ENCODE measurements around the gene FILIP1. TPM values are rescaled to one million over a fixed set of nuclear protein-coding genes. Genes with fewer than 3 reads are reported as not detected.
"Not testable (repeated sequence)": the region's sequence is repeated elsewhere in the genome, so short reads cannot be mapped to it uniquely, and the experiment has no call there.

The FILIP1 gene
- total RNA-seq, 2 experiments from 2014 or later: not detected

- no peaks in the 10 kb centered on the region for H3K36me3 ChIP-seq (ENCODE audit: insufficient read depth, low read length)
- ChIA-PET POLR2A (no interaction called here), CTCF (ENCODE audit: unreplicated experiment) (no interaction called here)
- H3K4me3 ChIP-seq (ENCODE audit: low read depth, low read length, poor library complexity, severe bottlenecking): no peak overlapping the region
- H3K4me2 ChIP-seq (ENCODE audit: low read length): no peak overlapping the region
- no peaks in the 10 kb centered on the region for H3K9me3 ChIP-seq (ENCODE audit: low read length)
- H3K79me2 ChIP-seq (ENCODE audit: insufficient read depth, low read depth, low read length): no peaks in the 10 kb centered on the region
- no peak overlapping the region for H2AFZ ChIP-seq (ENCODE audit: low read length)
- BruUV-seq (replicated peaks): no TSS peak
- DNase-seq (ENCODE audit: low spot score): no peak
- TF ChIP-seq, protein P1, sequence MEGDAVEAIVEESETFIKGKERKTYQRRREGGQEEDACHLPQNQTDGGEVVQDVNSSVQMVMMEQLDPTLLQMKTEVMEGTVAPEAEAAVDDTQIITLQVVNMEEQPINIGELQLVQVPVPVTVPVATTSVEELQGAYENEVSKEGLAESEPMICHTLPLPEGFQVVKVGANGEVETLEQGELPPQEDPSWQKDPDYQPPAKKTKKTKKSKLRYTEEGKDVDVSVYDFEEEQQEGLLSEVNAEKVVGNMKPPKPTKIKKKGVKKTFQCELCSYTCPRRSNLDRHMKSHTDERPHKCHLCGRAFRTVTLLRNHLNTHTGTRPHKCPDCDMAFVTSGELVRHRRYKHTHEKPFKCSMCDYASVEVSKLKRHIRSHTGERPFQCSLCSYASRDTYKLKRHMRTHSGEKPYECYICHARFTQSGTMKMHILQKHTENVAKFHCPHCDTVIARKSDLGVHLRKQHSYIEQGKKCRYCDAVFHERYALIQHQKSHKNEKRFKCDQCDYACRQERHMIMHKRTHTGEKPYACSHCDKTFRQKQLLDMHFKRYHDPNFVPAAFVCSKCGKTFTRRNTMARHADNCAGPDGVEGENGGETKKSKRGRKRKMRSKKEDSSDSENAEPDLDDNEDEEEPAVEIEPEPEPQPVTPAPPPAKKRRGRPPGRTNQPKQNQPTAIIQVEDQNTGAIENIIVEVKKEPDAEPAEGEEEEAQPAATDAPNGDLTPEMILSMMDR (conservative IDR thresholded peaks at IDR 0.05; ENCODE audit: low read length): no peak
- TF ChIP-seq EZH2phosphoT487 (IDR thresholded peaks at IDR 0.05; ENCODE audit: borderline replicate concordance, low read depth, low read length): no peak
- H3K27ac ChIP-seq (ENCODE audit: low read depth, low read length, poor library complexity, severe bottlenecking): no peak overlapping the region
- intact Hi-C loops (cut with micrococcal nuclease; ENCODE audit: unreplicated experiment): no loop called here
- no peaks in the 10 kb centered on the region for H3K4me1 ChIP-seq (ENCODE audit: insufficient read depth, low read length, poor library complexity, severe bottlenecking)
- H3K9me2 ChIP-seq (ENCODE audit: insufficient read depth, low read length): no peaks in the 10 kb centered on the region
- no peaks in the 10 kb centered on the region for H4K20me1 ChIP-seq (ENCODE audit: insufficient read depth, low read length)
Observed at GRCh38 chr6:75415804-75416203, 77.8 kb downstream of the FILIP1 start.

DNA sequence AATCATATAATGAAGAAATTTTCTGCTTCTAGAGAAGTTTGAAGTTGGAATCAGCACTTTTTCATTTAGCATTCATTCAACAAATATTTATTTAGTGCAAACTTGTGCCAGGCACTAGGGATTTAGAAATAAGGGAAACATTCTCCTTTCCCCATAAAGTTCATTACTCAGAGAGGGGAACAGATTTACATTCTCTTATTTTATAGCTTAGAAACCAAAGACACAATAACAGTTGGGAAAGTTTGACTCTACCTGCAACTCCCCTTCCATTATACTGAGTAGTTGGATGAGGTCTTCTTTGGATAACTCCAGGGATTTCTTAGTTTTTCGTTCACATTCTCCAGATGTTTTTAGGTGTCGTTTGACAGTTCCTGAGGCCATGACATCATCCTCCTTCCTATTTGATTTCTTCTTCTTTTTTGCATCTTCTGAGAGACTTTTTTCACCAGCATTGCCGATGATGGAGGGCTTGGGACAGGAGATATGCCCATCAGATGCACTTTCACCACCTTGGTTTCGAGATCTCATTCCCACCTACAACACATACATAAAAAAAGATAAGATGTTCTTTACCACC is 79.1 kb downstream of the FILIP1 start:
- H3K4me1 ChIP-seq (ENCODE audit: insufficient read depth, low read length, poor library complexity, severe bottlenecking): no peaks in the 10 kb centered on the region
- H3K4me2 ChIP-seq (ENCODE audit: low read length): no peak overlapping the region
- no peak overlapping the region for H3K4me3 ChIP-seq (ENCODE audit: low read depth, low read length, poor library complexity, severe bottlenecking)
- no TSS peak for BruUV-seq (replicated peaks)
- DNase-seq (ENCODE audit: low spot score): no peak
- H3K9me2 ChIP-seq (ENCODE audit: insufficient read depth, low read length): no peaks in the 10 kb centered on the region
- H4K20me1 ChIP-seq (ENCODE audit: insufficient read depth, low read length): no peaks in the 10 kb centered on the region
- H3K27ac ChIP-seq (ENCODE audit: low read depth, low read length, poor library complexity, severe bottlenecking): no peak overlapping the region
- intact Hi-C loops (cut with micrococcal nuclease; ENCODE audit: unreplicated experiment): no loop called here
- no peak overlapping the region for H2AFZ ChIP-seq (ENCODE audit: low read length)
- H3K79me2 ChIP-seq (ENCODE audit: insufficient read depth, low read depth, low read length): no peaks in the 10 kb centered on the region
- TF ChIP-seq, protein P1 (conservative IDR thresholded peaks at IDR 0.05; ENCODE audit: low read length): no peak
- no peak for TF ChIP-seq EZH2phosphoT487 (IDR thresholded peaks at IDR 0.05; ENCODE audit: borderline replicate concordance, low read depth, low read length)
- ChIA-PET CTCF (ENCODE audit: unreplicated experiment) (no interaction called here), POLR2A (interaction anchor here (0.7 kb wide), 1 partner anchor 148 kb away, joined by 6 read pairs; no protein-coding TSS in a partner anchor)
- no peaks in the 10 kb centered on the region for H3K9me3 ChIP-seq (ENCODE audit: low read length)
- H3K36me3 ChIP-seq (ENCODE audit: insufficient read depth, low read length): no peaks in the 10 kb centered on the region

DNA sequence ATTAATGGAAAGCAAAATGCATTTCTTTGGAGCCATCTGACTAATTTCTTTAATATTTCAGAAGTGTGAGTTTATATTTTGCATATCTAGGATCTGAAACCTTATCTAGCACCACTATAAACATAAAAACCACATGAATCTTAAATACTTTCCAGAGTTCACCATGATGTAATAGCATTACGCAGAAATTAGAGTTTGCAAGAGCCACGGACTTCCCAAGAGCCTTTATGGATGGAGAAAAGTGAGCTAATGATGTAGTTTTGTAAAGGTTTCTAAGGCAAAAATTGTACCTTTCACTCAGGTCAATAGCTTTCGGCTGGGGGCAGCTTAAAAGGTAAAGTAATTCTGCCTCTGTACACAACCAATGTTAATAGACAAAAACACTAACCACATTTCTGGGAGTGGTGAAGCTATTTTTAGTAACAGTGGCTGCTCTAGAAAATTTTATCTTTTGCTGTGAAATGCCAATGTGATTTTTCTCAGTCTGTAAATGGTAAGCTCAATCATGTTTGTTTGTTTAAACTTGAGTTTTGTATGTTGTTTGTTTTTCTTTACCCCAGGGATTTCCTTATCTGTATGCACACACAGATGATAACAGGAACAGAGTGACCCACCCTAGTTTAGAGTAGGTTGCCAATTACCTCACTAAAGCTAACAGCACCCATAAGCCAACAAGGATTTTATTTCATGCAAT is 80.5 kb downstream of the FILIP1 start:
- no peaks in the 10 kb centered on the region for H3K9me3 ChIP-seq (ENCODE audit: low read length)
- no peaks in the 10 kb centered on the region for H4K20me1 ChIP-seq (ENCODE audit: insufficient read depth, low read length)
- no peaks in the 10 kb centered on the region for H3K36me3 ChIP-seq (ENCODE audit: insufficient read depth, low read length)
- H3K27ac ChIP-seq (ENCODE audit: low read depth, low read length, poor library complexity, severe bottlenecking): no peak overlapping the region
- no peak overlapping the region for H3K4me2 ChIP-seq (ENCODE audit: low read length)
- TF ChIP-seq EZH2phosphoT487 (IDR thresholded peaks at IDR 0.05; ENCODE audit: borderline replicate concordance, low read depth, low read length): no peak
- TF ChIP-seq, protein P1 (conservative IDR thresholded peaks at IDR 0.05; ENCODE audit: low read length): no peak
- intact Hi-C loops (cut with micrococcal nuclease; ENCODE audit: unreplicated experiment): no loop called here
- no peak for DNase-seq (ENCODE audit: low spot score)
- no peaks in the 10 kb centered on the region for H3K79me2 ChIP-seq (ENCODE audit: insufficient read depth, low read depth, low read length)
- BruUV-seq (replicated peaks): no TSS peak
- POLR2A ChIA-PET: interaction anchor here (0.5 to 0.7 kb wide), 2 partner anchors 617 to 845 kb away, joined by 3 read pairs; no protein-coding TSS in a partner anchor
- H3K4me1 ChIP-seq (ENCODE audit: insufficient read depth, low read length, poor library complexity, severe bottlenecking): no peaks in the 10 kb centered on the region
- H3K4me3 ChIP-seq (ENCODE audit: low read depth, low read length, poor library complexity, severe bottlenecking): no peak overlapping the region
- H3K9me2 ChIP-seq (ENCODE audit: insufficient read depth, low read length): no peaks in the 10 kb centered on the region
- CTCF ChIA-PET (ENCODE audit: unreplicated experiment): no interaction called here
- no peak overlapping the region for H2AFZ ChIP-seq (ENCODE audit: low read length)

DNA sequence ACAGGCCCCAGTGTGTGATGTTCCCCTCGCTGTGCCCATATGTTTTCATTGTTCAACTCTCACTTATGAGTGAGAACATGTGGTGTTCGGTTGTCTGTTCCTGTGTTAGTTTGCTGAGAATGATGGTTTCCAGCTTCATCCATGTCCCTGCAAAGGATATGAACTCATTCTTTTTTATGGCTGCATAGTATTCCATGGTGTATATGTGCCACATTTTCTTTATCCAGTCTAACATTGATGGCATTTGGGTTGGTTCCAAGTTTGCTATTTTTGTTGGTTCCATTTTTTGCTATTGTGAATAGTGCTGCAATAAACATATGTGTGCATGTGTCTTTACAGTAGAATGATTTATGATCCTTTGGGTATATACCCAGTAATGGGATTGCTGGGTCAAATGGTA is 83.0 kb downstream of the FILIP1 start:
- BruUV-seq (replicated peaks); POLR2A ChIA-PET; H3K27ac ChIP-seq (ENCODE audit: low read depth, low read length, poor library complexity, severe bottlenecking); H2AFZ ChIP-seq (ENCODE audit: low read length); CTCF ChIA-PET (ENCODE audit: unreplicated experiment); H3K9me3 ChIP-seq (ENCODE audit: low read length); H3K79me2 ChIP-seq (ENCODE audit: insufficient read depth, low read depth, low read length); H3K4me1 ChIP-seq (ENCODE audit: insufficient read depth, low read length, poor library complexity, severe bottlenecking); intact Hi-C loops (cut with micrococcal nuclease; ENCODE audit: unreplicated experiment); H3K36me3 ChIP-seq (ENCODE audit: insufficient read depth, low read length); DNase-seq (ENCODE audit: low spot score); H3K9me2 ChIP-seq (ENCODE audit: insufficient read depth, low read length); H4K20me1 ChIP-seq (ENCODE audit: insufficient read depth, low read length); H3K4me2 ChIP-seq (ENCODE audit: low read length); H3K4me3 ChIP-seq (ENCODE audit: low read depth, low read length, poor library complexity, severe bottlenecking): not testable (repeated sequence)

Data from OCI-LY7 (cell line).